T47D (cell line): ENCODE measurements around the gene TSHZ3.

Experiments
- DNase-seq, 2 experiments: peaks; one replicate each; pipeline versions ENCODE4 v3.0.0 to v3.0.0-alpha.2; 2011 to 2012; ENCODE audit warnings: low read depth in 1 of 2, low spot score in 1 of 2
- JUND ChIP-seq: IDR thresholded peaks from 2 replicates; pipeline ENCODE4 v1.6.1; 2012; ENCODE audit warnings: low read depth
- in situ Hi-C: cut with HindIII; loops from 2 replicates; pipeline ENCODE4 v1.10.0; 2016; ENCODE audit warnings: low sequenced_read_pairs, low pct_unique_long_range_greater_than_20kb

TSHZ3 gene

GRCh38 chr19:31294189-31294588 lies 55.0 kb downstream of the TSHZ3 start:
- TF ChIP-seq JUND, result no peak
- in situ Hi-C loops, result no loop called here
- no peak for DNase-seq

- TF ChIP-seq JUND, result no peak
- no peak for DNase-seq
- in situ Hi-C loops, result no loop called here
These were observed 56.5 kb downstream of the TSHZ3 start for GRCh38 chr19:31292639-31293185.

DNA sequence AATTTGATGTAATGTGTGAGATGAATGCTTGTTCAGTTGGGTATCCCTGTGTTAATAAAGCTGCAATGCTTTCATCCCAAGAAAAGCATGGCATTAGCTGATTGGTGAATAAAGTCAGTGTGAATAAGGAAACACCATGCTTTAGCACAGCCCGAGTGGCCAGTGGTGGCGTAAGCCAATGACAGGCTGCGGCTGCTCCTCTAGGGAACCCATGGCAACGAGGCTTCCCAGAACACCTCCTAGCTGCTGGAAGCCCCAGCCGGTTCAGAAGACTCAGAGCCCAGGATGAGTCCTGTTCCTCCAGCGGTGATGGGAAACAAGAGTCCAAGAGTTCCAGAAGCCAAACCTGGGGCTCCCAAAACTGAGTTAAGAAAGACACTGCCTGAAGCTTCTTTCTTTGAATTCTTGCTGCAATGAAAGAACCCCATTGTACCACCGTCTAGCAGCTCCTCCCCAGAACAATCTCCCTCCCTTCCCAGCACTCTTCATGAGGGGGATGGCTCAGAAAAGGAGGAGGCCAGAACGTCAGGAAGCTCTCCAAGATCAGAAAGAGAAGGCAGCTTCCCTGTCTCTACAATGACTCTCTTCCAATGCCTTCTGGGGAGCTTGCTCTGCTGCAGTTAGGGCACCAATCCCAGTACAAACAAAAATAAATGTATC lies 58.2 kb downstream of the TSHZ3 start:
- no peak for TF ChIP-seq JUND
- in situ Hi-C loops, result no loop called here
- DNase-seq, result no peak

- in situ Hi-C loops, result no loop called here
- no peak for DNase-seq
- no peak for TF ChIP-seq JUND
These were observed 59.3 kb downstream of the TSHZ3 start for GRCh38 chr19:31289976-31290375.

DNA sequence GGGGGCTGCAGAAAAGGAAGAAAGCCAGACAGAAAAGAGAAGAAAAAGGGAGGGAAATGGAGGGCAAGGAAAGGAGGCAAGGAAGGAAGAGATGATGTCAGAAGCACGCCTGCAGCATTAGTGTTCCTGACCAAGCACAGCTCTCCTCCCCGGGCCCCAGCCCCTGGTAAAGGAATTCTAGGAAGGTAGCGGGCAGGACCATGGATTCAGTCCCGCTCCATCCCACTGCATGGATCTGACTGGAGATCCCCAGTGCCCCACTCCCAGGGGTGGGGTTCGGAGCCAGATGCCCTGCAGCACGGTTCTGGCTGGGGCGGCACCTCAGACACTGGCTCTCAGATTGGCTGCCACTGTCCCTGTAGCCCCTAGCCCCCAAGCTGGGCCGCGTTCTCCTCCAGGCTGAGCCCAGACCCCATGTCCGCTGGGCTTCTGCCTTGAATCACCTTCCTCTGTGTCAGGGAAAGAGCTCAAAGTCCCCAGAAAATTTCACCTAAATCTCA lies 59.8 kb downstream of the TSHZ3 start:
- in situ Hi-C loops, result no loop called here
- DNase-seq, result no peak
- TF ChIP-seq JUND, result no peak

- DNase-seq, result no peak
- no peak for TF ChIP-seq JUND
- in situ Hi-C loops, result no loop called here
These were observed 62.7 kb downstream of the TSHZ3 start for GRCh38 chr19:31286491-31286890.

GRCh38 chr19:31285744-31286143 lies 63.5 kb downstream of the TSHZ3 start:
- DNase-seq, result no peak
- in situ Hi-C loops, result no loop called here
- no peak for TF ChIP-seq JUND

- in situ Hi-C loops, result no loop called here
- no peak for TF ChIP-seq JUND
- DNase-seq, result no peak
These were observed 64.6 kb downstream of the TSHZ3 start for GRCh38 chr19:31284621-31285020.

GRCh38 chr19:31283701-31284100 lies 65.5 kb downstream of the TSHZ3 start:
- DNase-seq, result no peak
- in situ Hi-C loops, result no loop called here
- no peak for TF ChIP-seq JUND

- no peak for TF ChIP-seq JUND
- in situ Hi-C loops, result no loop called here
- no peak for DNase-seq
These were observed 66.9 kb downstream of the TSHZ3 start for GRCh38 chr19:31282346-31282745.

GRCh38 chr19:31280287-31281006 lies 68.8 kb downstream of the TSHZ3 start:
- DNase-seq, result peak in 1 of 2 experiments; percentile 63
- in situ Hi-C loops, result no loop called here
- TF ChIP-seq JUND, result no peak

DNA sequence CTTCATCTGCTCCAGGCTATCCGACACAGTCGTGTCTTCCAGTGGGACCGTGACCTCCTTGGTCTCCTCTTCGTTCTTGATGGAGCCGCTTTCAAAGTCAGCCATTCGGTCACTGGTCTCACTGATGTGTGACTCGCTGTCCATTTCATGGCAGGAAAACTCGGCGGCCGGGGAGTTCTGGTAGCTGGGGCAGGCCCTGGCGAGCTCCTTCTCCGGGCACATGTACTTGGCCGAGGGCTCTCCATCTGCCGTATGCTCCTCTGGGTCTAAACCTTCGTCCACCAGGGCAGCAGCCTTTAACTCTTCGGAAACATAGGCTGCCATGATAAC lies 69.8 kb downstream of the TSHZ3 start:
- in situ Hi-C loops, result no loop called here
- TF ChIP-seq JUND, result no peak
- no peak for DNase-seq
